Activated CD4-positive, alpha-beta memory T cell treated with anti-CD3 and anti-CD28 coated beads for 36 hours (primary cell): ENCODE measurements around the gene MYB. TPM values are rescaled to one million over a fixed set of nuclear protein-coding genes. Genes with fewer than 3 reads are reported as not detected.

ENCODE experiments used
- CTCF ChIA-PET: fragments of 350-600 bp; sonication (Branson Sonifier 250); formaldehyde crosslinking; loops from one replicate; lab custom pipeline; 2021; ENCODE audit warnings: antibody characterized with exemption, inconsistent platforms; lab: Charles Lee
- POLR2A ChIA-PET: fragments of 350-600 bp; sonication (Branson Sonifier 250); formaldehyde crosslinking; loops from one replicate; lab custom pipeline; 2021; ENCODE audit warnings: antibody characterized with exemption; lab: Charles Lee
- DNase-seq: peaks from one replicate; pipeline ENCODE4 v3.0.0-alpha.2; 2020
- H3K27ac Mint-ChIP-seq: one replicate; pipeline ENCODE4 v1.8.0; 2021; ENCODE audit warnings: mixed read lengths
- H3K27me3 Mint-ChIP-seq: one replicate; pipeline ENCODE4 v1.8.0; 2021; ENCODE audit warnings: mixed read lengths
- H3K36me3 Mint-ChIP-seq: one replicate; pipeline ENCODE4 v1.8.0; 2021; ENCODE audit warnings: mixed read lengths
- H3K4me1 Mint-ChIP-seq: one replicate; pipeline ENCODE4 v1.8.0; 2021; ENCODE audit warnings: low read depth, mixed read lengths
- H3K4me3 Mint-ChIP-seq: one replicate; pipeline ENCODE4 v1.8.0; 2021; ENCODE audit warnings: mild to moderate bottlenecking, mixed read lengths
- H3K9me3 Mint-ChIP-seq: one replicate; pipeline ENCODE4 v1.8.0; 2021; ENCODE audit warnings: mixed read lengths
- intact Hi-C: fragments of 100-400 bp; cut with micrococcal nuclease; formaldehyde crosslinking; loops from one replicate; pipeline ENCODE4 v1.15.1; 2023
- total RNA-seq, 2 experiments: library from RNA; stranded (reverse); gene quantifications; one replicate each; pipeline ENCODE4 v1.2.3, GENCODE V29; 2021

The MYB gene
- total RNA-seq, 2 experiments from 2014 or later = 19.4 to 19.7 TPM

DNA sequence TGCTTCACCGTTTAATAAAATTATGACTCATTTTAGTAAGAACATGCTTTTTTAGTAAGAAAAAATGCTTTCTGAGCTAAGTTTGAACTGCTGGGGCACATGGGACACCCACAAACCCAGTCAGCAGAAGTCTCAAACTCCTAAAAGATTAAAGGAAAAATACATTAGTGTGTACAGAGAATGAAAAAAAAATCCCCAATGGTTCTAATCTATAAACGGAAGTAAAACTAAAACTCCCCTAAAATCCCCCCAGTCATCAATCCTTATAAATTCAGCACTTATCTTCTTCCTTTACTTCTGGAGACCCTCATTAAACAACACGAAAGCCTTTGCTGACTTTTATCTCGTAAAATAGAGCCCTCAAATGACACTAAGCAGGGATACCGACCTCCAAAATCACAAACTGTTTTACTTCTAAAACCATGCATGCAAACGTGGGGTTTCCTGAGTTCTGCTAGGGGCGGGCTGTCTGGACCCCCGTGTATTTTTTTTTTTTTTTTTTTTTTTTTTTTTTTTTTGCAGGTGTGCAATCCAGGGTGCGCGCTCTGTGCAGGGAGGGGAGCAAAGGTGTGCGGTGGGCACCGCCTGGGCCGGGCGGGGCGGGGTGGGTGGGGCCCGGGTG is 1.1 kb upstream of the MYB start:
- intact Hi-C loops = loop anchor here (5.0 to 10.0 kb wide), 3 partner anchors 317 to 1005 kb away; partner anchors contain the start of gene AHI1
- Mint-ChIP-seq H3K27ac (peak overlapping the region; percentile 81), H3K27me3 (no peaks in the 10 kb centered on the region), H3K4me3 (peak overlapping the region; percentile 76), H3K4me1 (peaks cover 20% of the 10 kb centered on the region), H3K36me3 (peaks cover 7% of the 10 kb centered on the region), H3K9me3 (no peaks in the 10 kb centered on the region)
- peak; percentile 49 for DNase-seq
- ChIA-PET POLR2A (interaction anchor here (0.6 to 1.7 kb wide), 9 partner anchors 8 to 125 kb away, joined by 3 to 8 read pairs (median 6); partner anchors contain the start of gene HBS1L), CTCF (interaction anchor here (1.0 to 1.4 kb wide), 2 partner anchors 17 to 126 kb away, joined by 4 to 5 read pairs; partner anchors contain the start of gene HBS1L)

DNA sequence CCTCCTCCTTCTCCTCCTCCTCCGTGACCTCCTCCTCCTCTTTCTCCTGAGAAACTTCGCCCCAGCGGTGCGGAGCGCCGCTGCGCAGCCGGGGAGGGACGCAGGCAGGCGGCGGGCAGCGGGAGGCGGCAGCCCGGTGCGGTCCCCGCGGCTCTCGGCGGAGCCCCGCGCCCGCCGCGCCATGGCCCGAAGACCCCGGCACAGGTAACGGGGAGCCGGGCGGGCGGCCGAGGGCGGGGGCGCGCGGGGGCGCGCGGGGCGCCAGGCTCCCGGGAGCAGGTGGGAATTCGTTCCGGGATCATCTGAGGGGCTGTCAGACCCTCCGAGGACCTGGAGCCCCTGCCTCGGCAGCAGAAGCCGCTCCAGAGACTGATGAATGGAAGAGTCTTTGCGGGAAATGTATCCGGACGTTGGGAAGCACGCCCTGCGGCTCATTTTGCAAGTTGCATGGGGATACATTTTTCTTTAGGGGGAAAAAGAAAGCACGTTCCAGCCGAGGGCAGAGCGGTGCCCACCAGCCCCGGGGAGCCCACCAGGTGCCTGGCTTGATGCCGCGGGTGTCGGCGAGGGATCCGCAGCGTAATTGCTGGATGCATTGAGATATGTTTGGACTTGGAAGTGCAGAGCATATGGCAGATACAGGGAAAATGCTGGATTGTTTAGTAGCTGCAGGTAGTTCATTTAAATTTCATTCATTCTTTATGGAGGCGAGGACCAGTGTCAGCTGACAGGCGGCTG is 394 bp downstream of the MYB start:
- DNase-seq = peak; percentile 22
- Mint-ChIP-seq H3K9me3 (no peaks in the 10 kb centered on the region), H3K27ac (peak overlapping the region; percentile 83), H3K4me1 (peaks cover 19% of the 10 kb centered on the region), H3K27me3 (no peaks in the 10 kb centered on the region), H3K36me3 (peaks cover 14% of the 10 kb centered on the region), H3K4me3 (peak overlapping the region; percentile 88)
- intact Hi-C loops = loop anchor here (5.0 to 10.0 kb wide), 3 partner anchors 316 to 1007 kb away; partner anchors contain the start of gene AHI1
- ChIA-PET POLR2A (interaction anchor here (0.7 to 1.7 kb wide), 14 partner anchors 10 to 127 kb away, joined by 3 to 8 read pairs (median 5); partner anchors contain the start of gene HBS1L), CTCF (interaction anchor here (0.9 to 2.8 kb wide), 8 partner anchors 9 to 127 kb away, joined by 3 to 12 read pairs (median 4); partner anchors contain the start of gene HBS1L)

- Mint-ChIP-seq H3K27ac (peak overlapping the region; percentile 92), H3K27me3 (no peaks in the 10 kb centered on the region), H3K9me3 (no peaks in the 10 kb centered on the region), H3K36me3 (peaks cover 18% of the 10 kb centered on the region), H3K4me3 (peak overlapping the region; percentile 88), H3K4me1 (peaks cover 15% of the 10 kb centered on the region)
- peak; percentile 62 for DNase-seq
- ChIA-PET CTCF (interaction anchor here (0.5 to 2.8 kb wide), 6 partner anchors 10 to 95 kb away, joined by 3 to 16 read pairs (median 7); no protein-coding TSS in a partner anchor), POLR2A (interaction anchor here (0.6 to 2.4 kb wide), 9 partner anchors 15 to 127 kb away, joined by 3 to 8 read pairs (median 4); partner anchors contain the start of gene HBS1L)
- intact Hi-C loops = loop anchor here (1.0 to 10.0 kb wide), 16 partner anchors 11 to 1008 kb away; partner anchors contain the start of genes AHI1 and HBS1L
These were observed 1.2 kb downstream of the MYB start for GRCh38 chr6:135182071-135183001.

GRCh38 chr6:135183002-135183531 is 2.0 kb downstream of the MYB start:
- peak; percentile 89 for DNase-seq
- intact Hi-C loops = loop anchor here (1.0 to 10.0 kb wide), 16 partner anchors 12 to 1008 kb away; partner anchors contain the start of genes AHI1 and HBS1L
- no peaks in the 10 kb centered on the region for H3K27me3 Mint-ChIP-seq
- H3K36me3 Mint-ChIP-seq = peaks cover 20% of the 10 kb centered on the region
- POLR2A ChIA-PET = interaction anchor here (0.6 to 2.4 kb wide), 10 partner anchors 14 to 95 kb away, joined by 3 to 8 read pairs (median 4); no protein-coding TSS in a partner anchor
- H3K27ac Mint-ChIP-seq = peak overlapping the region; percentile 92
- CTCF ChIA-PET = interaction anchor here (0.5 to 2.8 kb wide), 31 partner anchors 9 to 427 kb away, joined by 3 to 27 read pairs (median 4); partner anchors contain the start of gene HBS1L
- no peaks in the 10 kb centered on the region for H3K9me3 Mint-ChIP-seq
- peak overlapping the region; percentile 88 for H3K4me3 Mint-ChIP-seq
- peaks cover 15% of the 10 kb centered on the region for H3K4me1 Mint-ChIP-seq

DNA sequence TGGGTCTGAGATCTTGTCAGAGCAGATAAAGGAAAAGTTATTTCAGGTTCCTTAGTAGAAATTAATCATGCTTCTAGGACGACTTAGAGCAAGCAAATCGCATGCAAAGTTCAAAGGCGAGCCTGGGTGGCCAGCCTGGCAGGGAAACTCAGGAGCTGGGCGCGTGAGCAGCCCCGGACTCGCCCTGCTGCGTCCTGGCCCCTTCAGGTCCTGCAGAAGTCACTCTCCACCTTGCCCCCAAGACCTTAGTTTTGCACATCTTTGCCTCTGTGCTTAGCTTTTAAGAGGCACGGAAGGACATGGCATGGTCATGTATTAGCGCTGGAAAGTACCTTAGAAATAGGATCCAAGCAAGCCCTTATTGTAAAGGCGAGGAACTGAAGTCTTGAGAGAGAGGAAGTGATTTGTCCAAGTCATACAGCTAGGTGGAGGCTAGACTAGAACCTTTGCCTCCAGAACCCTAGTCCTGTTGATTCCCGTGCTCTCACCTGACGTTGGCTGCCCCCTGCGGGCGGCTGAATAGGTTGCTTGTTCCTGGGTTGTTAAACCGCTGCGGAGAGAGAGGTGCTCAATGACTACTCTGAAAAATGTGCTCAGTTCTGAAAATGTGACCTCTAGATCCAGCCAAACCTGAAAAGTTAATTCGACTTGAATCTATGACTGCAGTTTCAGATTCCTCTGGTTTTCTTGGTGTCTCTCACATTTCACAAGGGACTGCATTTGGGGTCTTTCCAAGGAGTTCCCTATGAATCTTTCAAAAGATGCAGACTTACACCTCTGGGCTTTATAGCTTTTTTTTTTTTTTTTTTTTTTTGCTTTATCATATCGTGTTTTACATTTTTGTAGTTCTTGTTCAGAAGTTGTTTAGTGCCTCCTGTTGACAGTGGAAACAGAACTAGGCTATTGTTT is 2.7 kb downstream of the MYB start:
- intact Hi-C loops = loop anchor here (1.0 to 10.0 kb wide), 16 partner anchors 12 to 1009 kb away; partner anchors contain the start of genes AHI1 and HBS1L
- Mint-ChIP-seq H3K9me3 (no peaks in the 10 kb centered on the region), H3K27ac (peak overlapping the region; percentile 92), H3K4me3 (peak overlapping the region; percentile 88), H3K36me3 (peaks cover 26% of the 10 kb centered on the region), H3K4me1 (peaks cover 17% of the 10 kb centered on the region), H3K27me3 (no peaks in the 10 kb centered on the region)
- POLR2A ChIA-PET = interaction anchor here (0.6 to 2.4 kb wide), 7 partner anchors 19 to 129 kb away, joined by 3 to 8 read pairs (median 4); partner anchors contain the start of gene HBS1L
- CTCF ChIA-PET = interaction anchor here (0.7 to 2.8 kb wide), 38 partner anchors 9 to 428 kb away, joined by 3 to 27 read pairs (median 4); partner anchors contain the start of gene HBS1L
- peak; percentile 91 for DNase-seq

GRCh38 chr6:135185483-135185882 is 4.4 kb downstream of the MYB start:
- H3K9me3 Mint-ChIP-seq = no peaks in the 10 kb centered on the region
- DNase-seq = no peak
- peaks cover 39% of the 10 kb centered on the region for H3K36me3 Mint-ChIP-seq
- peaks cover 14% of the 10 kb centered on the region for H3K4me1 Mint-ChIP-seq
- ChIA-PET POLR2A (no interaction called here), CTCF (interaction anchor here (2.6 kb wide), 1 partner anchor 42 kb away, joined by 27 read pairs; no protein-coding TSS in a partner anchor)
- H3K4me3 Mint-ChIP-seq = no peak overlapping the region
- intact Hi-C loops = loop anchor here (10.0 kb wide), 1 partner anchor 1011 kb away; no protein-coding TSS in a partner anchor
- no peak overlapping the region for H3K27ac Mint-ChIP-seq
- H3K27me3 Mint-ChIP-seq = no peaks in the 10 kb centered on the region

- POLR2A ChIA-PET = no interaction called here
- Mint-ChIP-seq H3K9me3 (no peaks in the 10 kb centered on the region), H3K36me3 (peaks cover 41% of the 10 kb centered on the region), H3K27ac (no peak overlapping the region), H3K27me3 (no peaks in the 10 kb centered on the region), H3K4me3 (no peak overlapping the region), H3K4me1 (peaks cover 14% of the 10 kb centered on the region)
- no peak for DNase-seq
- intact Hi-C loops = loop anchor here (10.0 kb wide), 1 partner anchor 1011 kb away; no protein-coding TSS in a partner anchor
- CTCF ChIA-PET = interaction anchor here (0.7 to 1.4 kb wide), 2 partner anchors 42 to 1519 kb away, joined by 3 to 4 read pairs; no protein-coding TSS in a partner anchor
These were observed 5.1 kb downstream of the MYB start for GRCh38 chr6:135186255-135186654.

- DNase-seq = no peak
- peaks cover 45% of the 10 kb centered on the region for H3K36me3 Mint-ChIP-seq
- ChIA-PET CTCF (interaction anchor here (1.0 to 1.4 kb wide), 2 partner anchors 9 to 44 kb away, joined by 3 to 4 read pairs; no protein-coding TSS in a partner anchor), POLR2A (no interaction called here)
- H3K27me3 Mint-ChIP-seq = no peaks in the 10 kb centered on the region
- H3K4me1 Mint-ChIP-seq = peaks cover 14% of the 10 kb centered on the region
- intact Hi-C loops = loop anchor here (10.0 kb wide), 1 partner anchor 1013 kb away; no protein-coding TSS in a partner anchor
- no peak overlapping the region for H3K27ac Mint-ChIP-seq
- H3K9me3 Mint-ChIP-seq = no peaks in the 10 kb centered on the region
- H3K4me3 Mint-ChIP-seq = no peak overlapping the region
These were observed 6.3 kb downstream of the MYB start for GRCh38 chr6:135187372-135187771.

GRCh38 chr6:135188718-135189117 is 7.6 kb downstream of the MYB start:
- H3K27me3 Mint-ChIP-seq = no peaks in the 10 kb centered on the region
- POLR2A ChIA-PET = no interaction called here
- no peak overlapping the region for H3K4me3 Mint-ChIP-seq
- CTCF ChIA-PET = no interaction called here
- no peak for DNase-seq
- intact Hi-C loops = loop anchor here (10.0 kb wide), 1 partner anchor 1014 kb away; no protein-coding TSS in a partner anchor
- no peak overlapping the region for H3K27ac Mint-ChIP-seq
- no peaks in the 10 kb centered on the region for H3K9me3 Mint-ChIP-seq
- peaks cover 54% of the 10 kb centered on the region for H3K36me3 Mint-ChIP-seq
- H3K4me1 Mint-ChIP-seq = peaks cover 8% of the 10 kb centered on the region
